Uterus (tissue), 2 donors: ENCODE measurements around the gene RAB11FIP4.

ENCODE experiments used
- CTCF ChIP-seq, 4 experiments: fragments of 200-600 bp in 2 of 4; fragments of 450-650 bp in 2 of 4; sonication (generic) in 2 of 4; IDR thresholded peaks; one replicate each; pipeline ENCODE4 v1.5.1; 2016 to 2019; ENCODE audit warnings: antibody characterized with exemption in 4 of 4, mild to moderate bottlenecking in 2 of 4, moderate library complexity in 1 of 4
- POLR2A ChIP-seq, 2 donors: fragments of 450-650 bp; IDR thresholded peaks; one replicate each; pipeline ENCODE4 v1.6.1; 2016; ENCODE audit warnings: antibody characterized with exemption in 2 of 2, mild to moderate bottlenecking in 1 of 2, moderate library complexity in 1 of 2

- no peak for TF ChIP-seq CTCF (IDR thresholded peaks at IDR 0.05)
- TF ChIP-seq POLR2A (IDR thresholded peaks at IDR 0.05): no peak
Measured at GRCh38 chr17:31525801-31526549, 134.5 kb downstream of the RAB11FIP4 start.
